Sigmoid colon (tissue), 7 donors: ENCODE measurements around the gene KCTD11. TPM values are rescaled to one million over a fixed set of nuclear protein-coding genes. Genes with fewer than 3 reads are reported as not detected.

Experiments used
- DNase-seq: peaks from one replicate; pipeline ENCODE4 v3.0.0-alpha.2; 2019
- H3K27ac ChIP-seq, 4 donors: fragments of 200-600 bp; sonication (generic); one replicate each; pipeline ENCODE4 v1.5.1; 2016 to 2019; ENCODE audit warnings: mild to moderate bottlenecking in 1 of 4
- H3K27me3 ChIP-seq, 3 donors: fragments of 200-600 bp; sonication (generic); one replicate each; pipeline ENCODE4 v1.5.1; 2019; ENCODE audit warnings: mild to moderate bottlenecking in 1 of 3
- H3K36me3 ChIP-seq, 4 donors: fragments of 200-600 bp; sonication (generic); one replicate each; pipeline ENCODE4 v1.5.1; 2016 to 2019
- H3K4me1 ChIP-seq, 4 donors: fragments of 200-600 bp; sonication (generic); one replicate each; pipeline ENCODE4 v1.5.1; 2017 to 2019
- H3K4me3 ChIP-seq, 4 donors: fragments of 200-600 bp; sonication (generic); one replicate each; pipeline ENCODE4 v1.5.1; 2017 to 2019; ENCODE audit warnings: mild to moderate bottlenecking in 2 of 4, moderate library complexity in 1 of 4
- H3K9me3 ChIP-seq, 4 donors: fragments of 200-600 bp in 3 of 4; sonication (generic) in 3 of 4; one replicate each; pipeline versions ENCODE4 v1.5.1 to v1.6.1; 2013 to 2019
- CTCF ChIP-seq, 4 experiments: fragments of 450-650 bp in 3 of 4; fragments of 200-600 bp in 1 of 4; IDR thresholded peaks; one replicate each; pipeline ENCODE4 v1.5.1; 2016 to 2019; ENCODE audit warnings: antibody characterized with exemption in 4 of 4, mild to moderate bottlenecking in 3 of 4, moderate library complexity in 2 of 4
- EP300 ChIP-seq, 4 donors: sonication (generic); formaldehyde crosslinking; IDR thresholded peaks; one replicate each; pipeline ENCODE4 v1.6.1; 2017; ENCODE audit warnings: antibody characterized with exemption in 4 of 4
- POLR2A ChIP-seq, 2 donors: fragments of 450-650 bp; IDR thresholded peaks; one replicate each; pipeline ENCODE4 v1.6.1; 2016; ENCODE audit warnings: antibody characterized with exemption in 2 of 2, mild to moderate bottlenecking in 2 of 2, moderate library complexity in 2 of 2
- POLR2AphosphoS5 ChIP-seq, 4 donors: sonication (generic); formaldehyde crosslinking; IDR thresholded peaks; one replicate each; pipeline ENCODE4 v1.6.1; 2017; ENCODE audit warnings: antibody characterized with exemption in 4 of 4
- WGBS, 2 donors: extraction: QIAGEN DNeasy Blood & Tissue Kit; methylation state at CpG; one replicate each; pipeline ENCODE4 v1.1.7; 2013; 5-methylcytosine and 5-hydroxymethylcytosine counted together
- intact Hi-C: fragments of 100-400 bp; cut with DNase I; formaldehyde crosslinking; loops from one replicate; pipeline ENCODE4 v1.15.1; 2023
- polyA plus RNA-seq, 3 donors: library from polyadenylated mRNA; stranded (reverse); fragments of 200-250 nt; gene quantifications; one replicate each; pipeline ENCODE4 v1.2.3, GENCODE V29; 2013
- total RNA-seq, 4 donors: library from RNA; depleted of rRNA; stranded (reverse); fragments of >200 nt; gene quantifications; one replicate each; pipeline ENCODE4 v1.1.0, GENCODE V29; 2016
- donor health status: healthy with polysubstance abuse.
- donor health status: Bipolar disorder and iron deficiency.
- donor health status: healthy.

Gene KCTD11
- total and polyA plus RNA-seq, 7 donors: 4.4 to 11.7 (median 6.2) TPM

- H3K27ac ChIP-seq: no peak overlapping the region
- H3K4me3 ChIP-seq: no peak overlapping the region
- intact Hi-C loops: no loop called here
- peaks cover 0 to 11% (median 2%) of the 10 kb centered on the region in 3 donors for H3K27me3 ChIP-seq
- peaks cover 0 to 32% (median 18%) of the 10 kb centered on the region in 4 donors for H3K4me1 ChIP-seq
- H3K9me3 ChIP-seq: no peaks in the 10 kb centered on the region
- no peak for DNase-seq
- no peak for TF ChIP-seq EP300 (IDR thresholded peaks at IDR 0.05)
- no peak for TF ChIP-seq CTCF (IDR thresholded peaks at IDR 0.05)
- peak in 1 of 4 donors; percentile 5 for TF ChIP-seq POLR2AphosphoS5 (IDR thresholded peaks at IDR 0.05)
- H3K36me3 ChIP-seq: no peaks in the 10 kb centered on the region
- WGBS, 2 donors: 62 to 76% methylated on average over 19 of the region's 19 CpGs
These were observed 4.1 kb upstream of the KCTD11 start for GRCh38 chr17:7347630-7348477.

GRCh38 chr17:7348478-7349242 lies 3.3 kb upstream of the KCTD11 start:
- peak overlapping the region in 3 of 4 donors; percentile 93 to 100 (median 99) for H3K27ac ChIP-seq

GRCh38 chr17:7352503-7352889 lies 534 bp downstream of the KCTD11 start:
- H3K36me3 ChIP-seq: no peaks in the 10 kb centered on the region
- 19 to 32% methylated on average over 10 of the region's 10 CpGs for WGBS, 2 donors
- DNase-seq: no peak
- peak; percentile 48 to 80 (median 70) for TF ChIP-seq CTCF (IDR thresholded peaks at IDR 0.05)
- TF ChIP-seq POLR2A (IDR thresholded peaks at IDR 0.05): no peak
- H3K4me3 ChIP-seq: peak overlapping the region; percentile 71 to 91 (median 86)
- no peaks in the 10 kb centered on the region for H3K27me3 ChIP-seq
- peaks cover 0 to 66% (median 50%) of the 10 kb centered on the region in 4 donors for H3K4me1 ChIP-seq
- intact Hi-C loops: loop anchor here (2.0 kb wide), 2 partner anchors 72 to 236 kb away; partner anchors contain the start of gene SLC2A4
- H3K9me3 ChIP-seq: no peaks in the 10 kb centered on the region
- peak overlapping the region; percentile 93 to 100 (median 98) for H3K27ac ChIP-seq

More at GRCh38 chr17:7348478-7349242, 3.3 kb upstream of the KCTD11 start:
- Histone ChIP-seq H3K9me3 (no peaks in the 10 kb centered on the region), H3K4me1 (peaks cover 0 to 40% (median 26%) of the 10 kb centered on the region in 4 donors), H3K36me3 (no peaks in the 10 kb centered on the region), H3K27me3 (peaks cover 0 to 3% (median 0%) of the 10 kb centered on the region in 3 donors), H3K4me3 (no peak overlapping the region)
- WGBS, 2 donors: 74 to 80% methylated on average over 19 of the region's 19 CpGs
- intact Hi-C loops: no loop called here
- no peak for DNase-seq
- TF ChIP-seq EP300 (IDR thresholded peaks at IDR 0.05): no peak
- TF ChIP-seq POLR2A (IDR thresholded peaks at IDR 0.05): no peak
- no peak for TF ChIP-seq POLR2AphosphoS5 (IDR thresholded peaks at IDR 0.05)
- no peak for TF ChIP-seq CTCF (IDR thresholded peaks at IDR 0.05)

GRCh38 chr17:7352910-7353635 lies 1.1 kb downstream of the KCTD11 start:
- intact Hi-C loops: loop anchor here (2.0 kb wide), 2 partner anchors 72 to 236 kb away; partner anchors contain the start of gene SLC2A4
- Histone ChIP-seq H3K27ac (peak overlapping the region; percentile 93 to 100 (median 98)), H3K4me1 (peaks cover 0 to 66% (median 50%) of the 10 kb centered on the region in 4 donors), H3K4me3 (peak overlapping the region in 3 of 4 donors; percentile 71 to 91 (median 90)), H3K9me3 (no peaks in the 10 kb centered on the region), H3K27me3 (no peaks in the 10 kb centered on the region), H3K36me3 (no peaks in the 10 kb centered on the region)
- no peak for DNase-seq
- TF ChIP-seq CTCF (IDR thresholded peaks at IDR 0.05) (no peak), EP300 (IDR thresholded peaks at IDR 0.05) (no peak), POLR2A (IDR thresholded peaks at IDR 0.05) (no peak), POLR2AphosphoS5 (IDR thresholded peaks at IDR 0.05) (no peak)
- WGBS, 2 donors: 89 to 92% methylated on average over 37 of the region's 37 CpGs
